ENCODE data around the gene SPAG16.

DNA sequence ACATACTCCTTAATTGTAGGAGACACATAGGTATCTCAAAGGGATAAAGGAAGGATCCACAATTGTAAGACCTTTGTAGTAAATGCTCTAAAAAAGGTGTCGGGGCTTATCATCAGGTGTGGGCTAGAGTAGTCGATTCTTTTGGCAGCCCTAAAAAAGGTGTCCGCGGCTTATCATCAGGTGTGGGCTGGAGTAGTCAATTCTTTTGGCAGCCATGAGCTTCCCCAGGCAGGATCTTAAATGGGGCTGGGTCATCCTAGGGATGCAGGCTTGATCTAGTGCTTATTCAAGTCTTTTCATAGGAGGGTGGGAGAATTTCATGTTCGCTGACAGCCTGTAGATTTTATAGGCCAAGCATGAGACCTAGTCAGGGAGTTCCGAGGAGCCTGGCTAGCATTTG lies 720.2 kb downstream of the SPAG16 start:
- TF ChIP-seq, protein P1, sequence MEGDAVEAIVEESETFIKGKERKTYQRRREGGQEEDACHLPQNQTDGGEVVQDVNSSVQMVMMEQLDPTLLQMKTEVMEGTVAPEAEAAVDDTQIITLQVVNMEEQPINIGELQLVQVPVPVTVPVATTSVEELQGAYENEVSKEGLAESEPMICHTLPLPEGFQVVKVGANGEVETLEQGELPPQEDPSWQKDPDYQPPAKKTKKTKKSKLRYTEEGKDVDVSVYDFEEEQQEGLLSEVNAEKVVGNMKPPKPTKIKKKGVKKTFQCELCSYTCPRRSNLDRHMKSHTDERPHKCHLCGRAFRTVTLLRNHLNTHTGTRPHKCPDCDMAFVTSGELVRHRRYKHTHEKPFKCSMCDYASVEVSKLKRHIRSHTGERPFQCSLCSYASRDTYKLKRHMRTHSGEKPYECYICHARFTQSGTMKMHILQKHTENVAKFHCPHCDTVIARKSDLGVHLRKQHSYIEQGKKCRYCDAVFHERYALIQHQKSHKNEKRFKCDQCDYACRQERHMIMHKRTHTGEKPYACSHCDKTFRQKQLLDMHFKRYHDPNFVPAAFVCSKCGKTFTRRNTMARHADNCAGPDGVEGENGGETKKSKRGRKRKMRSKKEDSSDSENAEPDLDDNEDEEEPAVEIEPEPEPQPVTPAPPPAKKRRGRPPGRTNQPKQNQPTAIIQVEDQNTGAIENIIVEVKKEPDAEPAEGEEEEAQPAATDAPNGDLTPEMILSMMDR (IDR thresholded peaks at IDR 0.05; ENCODE audit: low read length): no peak
- TF ChIP-seq EZH2 (IDR thresholded peaks at IDR 0.05; ENCODE audit: borderline replicate concordance, low read length): no peak

Measured in OCI-LY1 (cell line).